GM19240 (cell line): ENCODE data around the gene GNPTAB.
A peak's percentile ranks its signal among the peaks of the same experiment; 100 is the strongest.
"Not testable (repeated sequence)": the region's sequence is repeated elsewhere in the genome, so short reads cannot be mapped to it uniquely, and the experiment has no call there.

Experiments
- DNase-seq: peaks from one replicate; pipeline ENCODE4 v3.0.0; 2011; ENCODE audit warnings: low spot score; ENCODE audit not compliant: insufficient read length

GNPTAB gene

GRCh38 chr12:101830367-101831325 is at the start of gene GNPTAB:
TSS of gene GNPTAB (minus strand) at chr12:101830959. CDS start at chr12:101830675, 284 bp downstream.
- DNase-seq: peak; percentile 82

DNA sequence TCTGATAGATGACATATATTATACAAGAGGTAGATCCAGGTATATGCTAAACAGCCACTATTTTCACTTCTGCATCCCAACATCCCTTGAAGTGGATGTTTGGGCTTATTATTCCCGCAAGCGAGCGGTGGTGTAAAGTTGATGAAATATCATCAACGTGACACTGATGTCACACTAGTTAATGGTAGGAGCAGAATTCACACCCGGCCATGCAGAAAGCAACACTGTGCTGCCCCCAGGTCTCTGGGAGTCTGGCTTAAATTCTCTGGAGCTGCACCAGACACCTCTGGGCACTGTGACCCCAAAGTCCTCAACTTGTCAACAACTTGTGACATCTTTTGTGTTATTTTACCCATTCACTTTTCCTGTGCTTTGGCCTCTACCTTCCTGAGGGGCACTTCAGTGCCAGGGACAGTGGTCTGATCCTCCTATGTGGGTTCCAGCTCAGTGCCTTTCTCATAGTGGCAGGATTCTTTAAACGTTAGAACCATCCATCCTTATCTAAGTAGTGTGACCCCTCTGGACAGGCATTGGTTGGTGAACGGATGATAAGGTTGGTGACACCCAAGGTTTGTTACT is 47.6 kb upstream of the GNPTAB start:
- no peak for DNase-seq

GRCh38 chr12:101877806-101878242 is 47.1 kb upstream of the GNPTAB start:
- DNase-seq: no peak

GRCh38 chr12:101876861-101877805 is 46.4 kb upstream of the GNPTAB start, which contains the start of gene DRAM1:
TSS of gene DRAM1 (plus strand) at chr12:101877580. CDS start at chr12:101877790, 210 bp downstream.
- peak; percentile 45 for DNase-seq

- no peak for DNase-seq
Measured at GRCh38 chr12:101876322-101876860, 45.6 kb upstream of the GNPTAB start.

DNA sequence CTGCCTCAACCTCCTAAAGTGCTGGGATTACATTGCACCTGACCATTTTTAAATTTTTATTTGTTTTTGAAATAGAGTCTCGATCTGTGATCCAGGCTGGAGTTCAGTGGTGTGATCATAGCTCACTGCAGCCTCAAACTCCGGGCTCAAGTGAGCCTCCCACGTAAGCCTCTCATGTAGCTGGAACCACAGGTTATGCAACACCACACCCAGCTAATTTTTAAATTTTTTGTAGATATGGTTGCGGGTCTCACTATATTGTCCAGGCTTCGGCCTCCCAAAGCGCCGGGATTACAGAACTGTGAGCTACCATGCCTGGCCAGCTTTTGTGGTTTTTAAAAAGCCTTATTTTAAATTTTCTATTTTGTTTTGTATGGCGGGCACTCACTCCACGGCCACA is 44.4 kb upstream of the GNPTAB start:
- no peak for DNase-seq

GRCh38 chr12:101870925-101871324 is 40.2 kb upstream of the GNPTAB start:
- DNase-seq: no peak

DNA sequence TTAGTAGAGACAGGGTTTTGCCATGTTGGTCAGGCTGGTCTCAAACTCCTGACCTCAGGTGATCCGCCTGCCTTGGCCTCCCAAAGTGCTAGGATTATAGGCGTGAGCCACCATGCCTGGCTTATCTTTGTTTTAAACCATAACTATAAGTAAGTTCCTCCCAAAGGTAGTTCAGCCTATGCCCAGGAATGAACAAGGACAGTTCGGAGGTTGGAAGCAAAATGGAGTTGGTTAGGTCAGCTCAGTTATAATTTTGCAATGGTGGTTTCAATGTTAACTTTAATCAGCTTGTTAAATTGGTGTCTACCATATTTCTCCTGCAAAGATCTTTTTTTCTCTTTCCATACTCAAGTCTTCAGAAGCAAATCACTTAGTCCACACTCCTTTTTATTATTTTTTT is 36.9 kb upstream of the GNPTAB start:
- not testable (repeated sequence) for DNase-seq

DNA sequence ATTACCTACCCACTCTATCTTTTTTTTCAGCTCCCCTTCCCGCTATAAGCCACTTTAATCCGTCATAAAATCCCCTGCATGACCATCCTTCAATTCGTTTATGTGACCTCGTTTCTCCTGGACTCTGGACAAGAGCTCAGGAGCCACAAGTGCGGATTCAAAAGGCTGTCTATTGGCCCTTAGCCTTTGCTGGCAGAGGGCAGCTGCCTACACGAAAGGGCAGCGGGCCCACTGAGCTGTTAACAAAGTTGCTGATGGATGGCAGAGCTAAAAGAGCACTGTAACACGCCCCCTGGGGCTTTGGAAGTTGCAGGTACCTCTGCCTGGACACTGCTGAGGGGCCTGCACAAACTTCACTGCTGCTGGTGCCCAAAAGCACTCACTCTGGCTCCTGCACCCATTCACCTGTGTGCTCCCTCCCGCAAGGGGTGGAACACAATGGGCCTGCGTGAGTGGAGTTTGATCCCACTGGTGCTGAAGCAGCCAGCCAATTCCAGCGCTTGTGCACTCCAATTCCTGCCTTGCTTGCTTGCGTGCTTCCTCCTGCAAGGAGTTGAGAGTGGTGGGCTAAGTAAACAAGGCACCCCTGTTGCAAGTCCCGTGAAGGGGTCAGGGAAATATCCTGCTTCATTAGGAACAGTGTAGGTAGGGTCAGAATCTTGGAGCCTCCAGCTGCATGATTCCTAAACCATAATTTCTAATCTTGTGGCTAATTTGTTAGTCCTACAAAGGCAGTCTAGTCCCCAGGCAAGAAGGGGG is 36.0 kb upstream of the GNPTAB start:
- no peak for DNase-seq

DNA sequence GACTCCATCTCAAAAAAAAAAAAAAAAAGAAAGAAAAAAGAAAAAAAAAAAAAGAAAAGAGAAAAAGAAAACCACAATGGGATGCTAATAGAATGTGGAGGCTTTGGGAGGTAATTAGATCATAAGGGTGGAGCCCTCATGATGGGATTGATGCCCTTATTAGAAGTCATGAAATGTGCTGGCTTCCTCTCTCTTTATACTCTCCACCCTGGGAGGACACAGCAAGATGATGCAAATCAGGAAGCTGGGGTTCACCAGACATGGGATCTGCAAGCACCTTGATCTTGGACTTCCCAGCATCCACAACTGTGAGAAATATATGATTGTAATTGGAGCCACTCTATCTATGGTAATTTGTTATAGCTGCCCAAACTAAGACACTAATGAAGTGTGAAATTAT is 33.2 kb upstream of the GNPTAB start:
- DNase-seq: no peak

- DNase-seq: no peak
Measured at GRCh38 chr12:101862245-101862644, 31.5 kb upstream of the GNPTAB start.

DNA sequence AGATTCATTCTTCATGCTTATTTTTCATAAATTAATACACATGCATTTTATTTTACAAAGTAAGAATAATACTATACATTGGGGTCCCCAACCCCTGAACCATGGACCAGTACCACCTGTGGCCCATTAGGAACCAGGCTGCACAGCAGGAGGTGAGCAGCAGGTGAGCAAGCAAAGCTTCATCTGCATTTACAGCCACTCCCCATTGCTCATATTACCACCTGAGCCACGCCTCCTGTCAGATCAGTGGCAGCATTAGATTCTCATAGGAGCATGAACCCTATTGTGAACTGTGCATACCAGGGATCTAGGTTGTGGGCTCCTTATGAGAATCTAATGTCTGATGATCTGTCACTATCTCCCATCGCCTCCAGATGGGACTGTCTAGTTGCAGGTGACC is 30.9 kb upstream of the GNPTAB start:
- not testable (repeated sequence) for DNase-seq

- no peak for DNase-seq
Measured at GRCh38 chr12:101859664-101860607, 29.2 kb upstream of the GNPTAB start.

DNA sequence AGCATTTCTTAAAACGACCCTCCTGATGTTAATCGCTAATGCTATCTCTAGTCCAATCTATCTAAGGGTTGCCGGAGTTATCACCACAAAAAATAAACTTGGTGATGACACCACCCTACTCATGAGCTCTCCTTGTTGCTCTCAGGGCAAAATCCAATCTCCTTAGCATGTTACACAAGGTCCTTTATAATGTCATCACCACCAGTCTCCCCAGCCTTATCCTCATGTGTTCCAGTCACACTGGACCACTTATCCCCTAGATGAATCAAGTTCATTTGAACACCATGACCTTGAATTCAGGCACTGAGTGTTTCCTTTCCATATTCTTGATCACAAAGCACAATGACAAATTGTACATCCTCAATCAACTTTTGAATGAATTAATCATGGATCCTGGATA is 27.6 kb upstream of the GNPTAB start:
- no peak for DNase-seq

- DNase-seq: no peak
Measured at GRCh38 chr12:101857043-101857558, 26.3 kb upstream of the GNPTAB start.

- DNase-seq: not testable (repeated sequence)
Measured at GRCh38 chr12:101856614-101857013, 25.9 kb upstream of the GNPTAB start.

- DNase-seq: no peak
Measured at GRCh38 chr12:101855976-101856375, 25.2 kb upstream of the GNPTAB start.

DNA sequence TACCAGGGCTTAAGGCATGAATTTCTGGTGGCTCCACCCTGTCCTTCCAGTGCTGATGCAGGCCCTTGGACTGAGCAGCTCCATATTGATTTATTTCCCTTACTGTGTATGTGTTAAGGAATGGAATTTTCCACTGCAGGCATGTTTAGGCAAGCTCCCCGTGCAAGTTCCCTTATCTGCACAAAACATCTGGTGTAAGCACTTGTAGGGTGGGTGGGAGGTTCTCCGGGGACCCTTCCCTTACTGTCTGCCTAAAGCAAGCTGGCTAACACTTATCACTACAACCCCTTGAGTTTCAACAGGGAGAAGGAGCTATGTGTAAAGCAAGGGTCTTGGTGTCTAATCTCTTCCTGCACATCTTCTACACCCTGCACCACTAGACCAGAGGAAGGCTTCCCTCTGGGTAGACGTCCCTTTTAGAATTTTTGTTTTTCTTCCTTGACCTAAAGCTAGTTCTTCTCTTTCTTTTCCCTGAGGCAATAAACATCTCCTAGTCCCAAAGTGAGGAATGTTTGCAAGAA is 24.7 kb upstream of the GNPTAB start:
- no peak for DNase-seq

- no peak for DNase-seq
Measured at GRCh38 chr12:101854747-101855146, 24.0 kb upstream of the GNPTAB start.
